ENCODE results near the gene LMO7. TPM values are rescaled to one million over a fixed set of nuclear protein-coding genes. Genes with fewer than 3 reads are reported as not detected.

Gene LMO7
- total and polyA plus RNA-seq, 2 of the 8 experiments (the other 6 are each of a cell fraction or from before 2014, with no cell fraction given): 8.1 to 28.3 TPM

DNA sequence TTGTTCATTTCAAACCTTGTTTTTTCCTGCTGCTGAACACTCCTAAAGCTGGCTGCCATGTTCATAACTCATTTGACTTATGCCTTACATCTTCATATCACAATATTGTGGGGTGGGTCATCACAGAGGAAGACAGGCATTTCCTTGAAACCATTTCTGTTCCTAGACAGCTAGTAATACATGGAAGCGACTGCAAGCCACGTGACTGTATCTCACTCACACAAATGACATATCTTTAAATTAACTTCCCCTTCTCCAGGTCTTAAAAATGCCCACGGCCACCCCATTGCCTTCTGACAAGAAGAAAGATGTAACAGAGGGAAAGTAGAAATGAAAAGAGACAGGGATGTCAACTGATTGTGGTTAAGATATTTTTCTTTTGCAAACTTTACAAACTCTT, 236.8 kb downstream of the LMO7 start (continued):
- TF ChIP-seq, protein P1, sequence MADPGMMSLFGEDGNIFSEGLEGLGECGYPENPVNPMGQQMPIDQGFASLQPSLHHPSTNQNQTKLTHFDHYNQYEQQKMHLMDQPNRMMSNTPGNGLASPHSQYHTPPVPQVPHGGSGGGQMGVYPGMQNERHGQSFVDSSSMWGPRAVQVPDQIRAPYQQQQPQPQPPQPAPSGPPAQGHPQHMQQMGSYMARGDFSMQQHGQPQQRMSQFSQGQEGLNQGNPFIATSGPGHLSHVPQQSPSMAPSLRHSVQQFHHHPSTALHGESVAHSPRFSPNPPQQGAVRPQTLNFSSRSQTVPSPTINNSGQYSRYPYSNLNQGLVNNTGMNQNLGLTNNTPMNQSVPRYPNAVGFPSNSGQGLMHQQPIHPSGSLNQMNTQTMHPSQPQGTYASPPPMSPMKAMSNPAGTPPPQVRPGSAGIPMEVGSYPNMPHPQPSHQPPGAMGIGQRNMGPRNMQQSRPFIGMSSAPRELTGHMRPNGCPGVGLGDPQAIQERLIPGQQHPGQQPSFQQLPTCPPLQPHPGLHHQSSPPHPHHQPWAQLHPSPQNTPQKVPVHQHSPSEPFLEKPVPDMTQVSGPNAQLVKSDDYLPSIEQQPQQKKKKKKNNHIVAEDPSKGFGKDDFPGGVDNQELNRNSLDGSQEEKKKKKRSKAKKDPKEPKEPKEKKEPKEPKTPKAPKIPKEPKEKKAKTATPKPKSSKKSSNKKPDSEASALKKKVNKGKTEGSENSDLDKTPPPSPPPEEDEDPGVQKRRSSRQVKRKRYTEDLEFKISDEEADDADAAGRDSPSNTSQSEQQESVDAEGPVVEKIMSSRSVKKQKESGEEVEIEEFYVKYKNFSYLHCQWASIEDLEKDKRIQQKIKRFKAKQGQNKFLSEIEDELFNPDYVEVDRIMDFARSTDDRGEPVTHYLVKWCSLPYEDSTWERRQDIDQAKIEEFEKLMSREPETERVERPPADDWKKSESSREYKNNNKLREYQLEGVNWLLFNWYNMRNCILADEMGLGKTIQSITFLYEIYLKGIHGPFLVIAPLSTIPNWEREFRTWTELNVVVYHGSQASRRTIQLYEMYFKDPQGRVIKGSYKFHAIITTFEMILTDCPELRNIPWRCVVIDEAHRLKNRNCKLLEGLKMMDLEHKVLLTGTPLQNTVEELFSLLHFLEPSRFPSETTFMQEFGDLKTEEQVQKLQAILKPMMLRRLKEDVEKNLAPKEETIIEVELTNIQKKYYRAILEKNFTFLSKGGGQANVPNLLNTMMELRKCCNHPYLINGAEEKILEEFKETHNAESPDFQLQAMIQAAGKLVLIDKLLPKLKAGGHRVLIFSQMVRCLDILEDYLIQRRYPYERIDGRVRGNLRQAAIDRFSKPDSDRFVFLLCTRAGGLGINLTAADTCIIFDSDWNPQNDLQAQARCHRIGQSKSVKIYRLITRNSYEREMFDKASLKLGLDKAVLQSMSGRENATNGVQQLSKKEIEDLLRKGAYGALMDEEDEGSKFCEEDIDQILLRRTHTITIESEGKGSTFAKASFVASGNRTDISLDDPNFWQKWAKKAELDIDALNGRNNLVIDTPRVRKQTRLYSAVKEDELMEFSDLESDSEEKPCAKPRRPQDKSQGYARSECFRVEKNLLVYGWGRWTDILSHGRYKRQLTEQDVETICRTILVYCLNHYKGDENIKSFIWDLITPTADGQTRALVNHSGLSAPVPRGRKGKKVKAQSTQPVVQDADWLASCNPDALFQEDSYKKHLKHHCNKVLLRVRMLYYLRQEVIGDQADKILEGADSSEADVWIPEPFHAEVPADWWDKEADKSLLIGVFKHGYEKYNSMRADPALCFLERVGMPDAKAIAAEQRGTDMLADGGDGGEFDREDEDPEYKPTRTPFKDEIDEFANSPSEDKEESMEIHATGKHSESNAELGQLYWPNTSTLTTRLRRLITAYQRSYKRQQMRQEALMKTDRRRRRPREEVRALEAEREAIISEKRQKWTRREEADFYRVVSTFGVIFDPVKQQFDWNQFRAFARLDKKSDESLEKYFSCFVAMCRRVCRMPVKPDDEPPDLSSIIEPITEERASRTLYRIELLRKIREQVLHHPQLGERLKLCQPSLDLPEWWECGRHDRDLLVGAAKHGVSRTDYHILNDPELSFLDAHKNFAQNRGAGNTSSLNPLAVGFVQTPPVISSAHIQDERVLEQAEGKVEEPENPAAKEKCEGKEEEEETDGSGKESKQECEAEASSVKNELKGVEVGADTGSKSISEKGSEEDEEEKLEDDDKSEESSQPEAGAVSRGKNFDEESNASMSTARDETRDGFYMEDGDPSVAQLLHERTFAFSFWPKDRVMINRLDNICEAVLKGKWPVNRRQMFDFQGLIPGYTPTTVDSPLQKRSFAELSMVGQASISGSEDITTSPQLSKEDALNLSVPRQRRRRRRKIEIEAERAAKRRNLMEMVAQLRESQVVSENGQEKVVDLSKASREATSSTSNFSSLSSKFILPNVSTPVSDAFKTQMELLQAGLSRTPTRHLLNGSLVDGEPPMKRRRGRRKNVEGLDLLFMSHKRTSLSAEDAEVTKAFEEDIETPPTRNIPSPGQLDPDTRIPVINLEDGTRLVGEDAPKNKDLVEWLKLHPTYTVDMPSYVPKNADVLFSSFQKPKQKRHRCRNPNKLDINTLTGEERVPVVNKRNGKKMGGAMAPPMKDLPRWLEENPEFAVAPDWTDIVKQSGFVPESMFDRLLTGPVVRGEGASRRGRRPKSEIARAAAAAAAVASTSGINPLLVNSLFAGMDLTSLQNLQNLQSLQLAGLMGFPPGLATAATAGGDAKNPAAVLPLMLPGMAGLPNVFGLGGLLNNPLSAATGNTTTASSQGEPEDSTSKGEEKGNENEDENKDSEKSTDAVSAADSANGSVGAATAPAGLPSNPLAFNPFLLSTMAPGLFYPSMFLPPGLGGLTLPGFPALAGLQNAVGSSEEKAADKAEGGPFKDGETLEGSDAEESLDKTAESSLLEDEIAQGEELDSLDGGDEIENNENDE (IDR thresholded peaks at IDR 0.05; ENCODE audit: insufficient replicate concordance, low read length): no peak
